Hepatocyte (in vitro differentiated cells): ENCODE measurements around the gene EPS8L1. TPM values are rescaled to one million over a fixed set of nuclear protein-coding genes. Genes with fewer than 3 reads are reported as not detected.
A peak's percentile ranks its signal among the peaks of the same experiment; 100 is the strongest.

ENCODE experiments used
- DNase-seq: peaks from one replicate; pipeline ENCODE4 v3.0.0-alpha.2; 2016; ENCODE audit warnings: low spot score
- H2AFZ ChIP-seq: fragments of 200-600 bp; sonication (generic); 2 replicates; pipeline ENCODE4 v1.6.0; 2016; ENCODE audit warnings: antibody characterized with exemption, mild to moderate bottlenecking
- H3K27ac ChIP-seq: fragments of 200-600 bp; sonication (generic); 2 replicates; pipeline ENCODE4 v1.5.1; 2016; ENCODE audit warnings: mild to moderate bottlenecking
- H3K27me3 ChIP-seq: fragments of 200-600 bp; sonication (generic); 2 replicates; pipeline ENCODE4 v1.6.1; 2016
- H3K36me3 ChIP-seq: fragments of 200-600 bp; sonication (generic); replicated peaks from 2 replicates; pipeline ENCODE4 v1.5.1; 2016; ENCODE audit warnings: low read depth; ENCODE audit not compliant: insufficient read depth
- H3K4me1 ChIP-seq: fragments of 200-600 bp; sonication (generic); 2 replicates; pipeline ENCODE4 v1.5.1; 2016; ENCODE audit warnings: mild to moderate bottlenecking, moderate library complexity; ENCODE audit not compliant: insufficient read depth
- H3K4me2 ChIP-seq: fragments of 200-600 bp; sonication (generic); 2 replicates; pipeline ENCODE4 v1.6.0; 2016
- H3K4me3 ChIP-seq: fragments of 200-600 bp; sonication (generic); 2 replicates; pipeline ENCODE4 v1.5.1; 2016; ENCODE audit warnings: mild to moderate bottlenecking
- H3K79me2 ChIP-seq: fragments of 200-600 bp; sonication (generic); 2 replicates; pipeline ENCODE4 v1.6.0; 2017; ENCODE audit warnings: mild to moderate bottlenecking
- H3K9me2 ChIP-seq: fragments of 200-600 bp; sonication (generic); replicated peaks from 2 replicates; pipeline ENCODE4 v1.6.0; 2017; ENCODE audit warnings: mild to moderate bottlenecking; ENCODE audit not compliant: insufficient read depth
- H3K9me3 ChIP-seq: fragments of 200-600 bp; sonication (generic); 2 replicates; pipeline ENCODE4 v1.5.1; 2016; ENCODE audit warnings: low read depth, mild to moderate bottlenecking
- H4K20me1 ChIP-seq: fragments of 200-600 bp; sonication (generic); 2 replicates; pipeline ENCODE4 v1.6.0; 2016; ENCODE audit warnings: mild to moderate bottlenecking; ENCODE audit not compliant: insufficient read depth, poor library complexity, severe bottlenecking
- CTCF ChIP-seq: fragments of 200-600 bp; sonication (generic); IDR thresholded peaks from 2 replicates; pipeline ENCODE4 v1.5.1; 2016; ENCODE audit warnings: antibody characterized with exemption, mild to moderate bottlenecking; ENCODE audit not compliant: poor library complexity
- EZH2 ChIP-seq: fragments of 200-600 bp; sonication (generic); IDR thresholded peaks from 2 replicates; pipeline ENCODE4 v1.6.1; 2016; ENCODE audit warnings: antibody characterized with exemption, mild to moderate bottlenecking, borderline replicate concordance
- EZH2phosphoT487 ChIP-seq: fragments of 200-600 bp; sonication (generic); IDR thresholded peaks from one replicate; pipeline ENCODE4 v1.6.1; 2018; ENCODE audit warnings: antibody characterized with exemption, mild to moderate bottlenecking, low read depth, moderate library complexity; ENCODE audit not compliant: unreplicated experiment, severe bottlenecking
- WGBS: methylation state at CpG from one replicate; pipeline ENCODE4 v1.1.6; 2016; ENCODE audit warnings: low lambda C conversion rate; ENCODE audit errors: missing lambda C conversion rate; 5-methylcytosine and 5-hydroxymethylcytosine counted together
- polyA plus RNA-seq: library from polyadenylated mRNA; unstranded; fragments of >200 nt; fragmentation: Nextera tagmentation; extraction: Ambion mirVana; gene quantifications from 2 replicates; pipeline ENCODE4 v1.2.1, GENCODE V29; 2016
- total RNA-seq: library from RNA; depleted of rRNA; stranded (reverse); fragments of >200 nt; gene quantifications from 2 replicates; pipeline ENCODE4 v1.2.3, GENCODE V29; 2014

The EPS8L1 gene
- total and polyA plus RNA-seq, 2 experiments from 2014 or later = 20.5 to 33.8 TPM

GRCh38 chr19:55070466-55071128, 5.1 kb upstream of the EPS8L1 start:
- TF ChIP-seq EZH2phosphoT487 (no peak), EZH2 (no peak), CTCF (no peak)
- WGBS = 83% methylated on average over 9 of the region's 10 CpGs
- DNase-seq = no peak
- no peaks in the 10 kb centered on the region for H3K36me3 ChIP-seq
- no peak overlapping the region for H3K4me2 ChIP-seq
- no peaks in the 10 kb centered on the region for H4K20me1 ChIP-seq
- no peaks in the 10 kb centered on the region for H3K79me2 ChIP-seq
- H3K9me2 ChIP-seq = no peaks in the 10 kb centered on the region
- H3K4me3 ChIP-seq = no peak overlapping the region
- H3K27me3 ChIP-seq = peaks cover 9% of the 10 kb centered on the region
- H3K4me1 ChIP-seq = peaks cover 4% of the 10 kb centered on the region
- no peaks in the 10 kb centered on the region for H3K9me3 ChIP-seq
- no peak overlapping the region for H2AFZ ChIP-seq
- peak overlapping the region; percentile 96 for H3K27ac ChIP-seq

GRCh38 chr19:55071129-55071502, 4.6 kb upstream of the EPS8L1 start:
- H3K9me3 ChIP-seq = no peaks in the 10 kb centered on the region
- no peak overlapping the region for H3K4me3 ChIP-seq
- H3K9me2 ChIP-seq = no peaks in the 10 kb centered on the region
- H4K20me1 ChIP-seq = no peaks in the 10 kb centered on the region
- no peaks in the 10 kb centered on the region for H3K36me3 ChIP-seq
- H3K27ac ChIP-seq = peak overlapping the region; percentile 16
- WGBS = 62% methylated on average over 6 of the region's 8 CpGs
- H3K79me2 ChIP-seq = no peaks in the 10 kb centered on the region
- H3K4me1 ChIP-seq = peaks cover 4% of the 10 kb centered on the region
- no peak overlapping the region for H3K4me2 ChIP-seq
- H3K27me3 ChIP-seq = peaks cover 9% of the 10 kb centered on the region
- peak; percentile 64 for DNase-seq
- TF ChIP-seq EZH2 (no peak), CTCF (no peak), EZH2phosphoT487 (no peak)
- no peak overlapping the region for H2AFZ ChIP-seq

GRCh38 chr19:55071913-55072312, 3.8 kb upstream of the EPS8L1 start:
- Histone ChIP-seq H2AFZ (no peak overlapping the region), H3K27ac (no peak overlapping the region), H3K4me2 (no peak overlapping the region), H3K4me3 (no peak overlapping the region), H3K79me2 (no peaks in the 10 kb centered on the region), H3K36me3 (no peaks in the 10 kb centered on the region), H3K27me3 (peaks cover 5% of the 10 kb centered on the region), H3K4me1 (peaks cover 4% of the 10 kb centered on the region), H4K20me1 (no peaks in the 10 kb centered on the region), H3K9me3 (no peaks in the 10 kb centered on the region), H3K9me2 (no peaks in the 10 kb centered on the region)
- TF ChIP-seq EZH2 (no peak), CTCF (no peak), EZH2phosphoT487 (no peak)
- 75% methylated on average over 8 of the region's 8 CpGs for WGBS
- DNase-seq = no peak

- no peak for DNase-seq
- no peaks in the 10 kb centered on the region for H3K79me2 ChIP-seq
- TF ChIP-seq EZH2phosphoT487 (no peak), EZH2 (no peak), CTCF (no peak)
- no peaks in the 10 kb centered on the region for H4K20me1 ChIP-seq
- no peaks in the 10 kb centered on the region for H3K9me2 ChIP-seq
- no peak overlapping the region for H2AFZ ChIP-seq
- peaks cover 9% of the 10 kb centered on the region for H3K4me1 ChIP-seq
- peaks cover 18% of the 10 kb centered on the region for H3K27me3 ChIP-seq
- H3K36me3 ChIP-seq = no peaks in the 10 kb centered on the region
- H3K9me3 ChIP-seq = no peaks in the 10 kb centered on the region
- H3K27ac ChIP-seq = no peak overlapping the region
- H3K4me3 ChIP-seq = no peak overlapping the region
- peak overlapping the region; percentile 69 for H3K4me2 ChIP-seq
- 72% methylated on average over 7 of the region's 12 CpGs for WGBS
Observed at GRCh38 chr19:55076321-55076720, 652 bp downstream of the EPS8L1 start.
